Right ventricle myocardium superior (tissue), 1 donor: ENCODE results near the gene KLLN. TPM values are rescaled to one million over a fixed set of nuclear protein-coding genes. Genes with fewer than 3 reads are reported as not detected.
"Not testable (repeated sequence)": the region's sequence is repeated elsewhere in the genome, so short reads cannot be mapped to it uniquely, and the experiment has no call there.

Experiments
- ATAC-seq: fragments of 200-7000 bp; cut with Tn5 transposase; one replicate; pipeline ENCODE4 v1.9.1; 2020; ENCODE audit warnings: mild to moderate bottlenecking; ENCODE audit not compliant: poor library complexity
- DNase-seq: peaks from one replicate; pipeline ENCODE4 v3.0.0-alpha.2; 2020
- intact Hi-C: fragments of 100-400 bp; cut with DNase I; formaldehyde crosslinking; loops from one replicate; pipeline ENCODE4 v1.11.2; 2022
- total RNA-seq: library from RNA; stranded (reverse); fragmentation: NEBNext Ultra II Directional; extraction: Animal tissue kit (Norgen Biotek cat#: 25700); gene quantifications from one replicate; pipeline ENCODE4 v1.2.1, GENCODE V29; 2021
- donor health status: DM: no; HTN: yes; CAD: no; lungs with severe emphysema.

The KLLN gene
- total RNA-seq, 1 donor from 2014 or later = 0.30 TPM

DNA sequence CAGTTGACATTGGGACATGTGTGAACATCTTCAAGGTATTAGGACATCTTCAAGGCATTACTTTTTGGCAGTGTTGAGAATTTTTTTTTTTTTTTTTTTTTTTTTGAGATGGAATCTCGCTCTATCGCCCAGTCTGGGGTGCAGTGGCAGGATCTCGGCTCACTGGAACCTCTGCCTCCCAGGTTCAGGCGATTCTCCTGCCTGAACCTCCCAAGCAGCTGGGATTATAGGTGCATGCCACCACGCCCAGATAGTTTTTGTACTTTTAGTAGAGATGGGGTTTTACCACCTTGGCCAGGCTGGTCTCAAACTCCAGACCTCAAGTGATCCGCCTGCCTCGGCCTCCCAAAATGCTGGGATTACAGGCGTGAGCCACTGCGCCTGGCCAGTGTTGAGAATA is 5.8 kb upstream of the KLLN start:
- intact Hi-C loops = loop anchor here (10.0 kb wide), 1 partner anchor 46 kb away; no protein-coding TSS in a partner anchor
- not testable (repeated sequence) for ATAC-seq, DNase-seq

DNA sequence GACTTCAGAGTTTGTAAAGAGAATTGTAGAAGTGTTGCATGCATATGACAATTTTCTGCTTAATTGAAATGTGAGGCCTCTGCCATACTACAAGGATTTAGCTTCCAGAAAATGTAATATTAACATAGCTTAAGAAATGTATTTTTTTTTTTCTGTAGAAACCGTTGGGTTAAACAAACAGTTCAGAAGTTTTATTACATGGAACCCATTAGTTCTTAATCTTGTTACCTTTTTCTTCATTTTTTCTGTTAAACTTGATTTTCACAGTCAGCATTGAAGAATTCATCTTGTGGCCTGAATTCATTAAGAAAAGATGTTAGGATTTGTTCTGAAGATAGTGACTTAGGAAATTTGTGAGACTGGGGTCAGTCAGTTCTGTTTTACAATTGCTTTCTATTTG is 4.9 kb upstream of the KLLN start:
- ATAC-seq = no peak
- intact Hi-C loops = loop anchor here (10.0 kb wide), 1 partner anchor 47 kb away; no protein-coding TSS in a partner anchor
- DNase-seq = no peak

DNA sequence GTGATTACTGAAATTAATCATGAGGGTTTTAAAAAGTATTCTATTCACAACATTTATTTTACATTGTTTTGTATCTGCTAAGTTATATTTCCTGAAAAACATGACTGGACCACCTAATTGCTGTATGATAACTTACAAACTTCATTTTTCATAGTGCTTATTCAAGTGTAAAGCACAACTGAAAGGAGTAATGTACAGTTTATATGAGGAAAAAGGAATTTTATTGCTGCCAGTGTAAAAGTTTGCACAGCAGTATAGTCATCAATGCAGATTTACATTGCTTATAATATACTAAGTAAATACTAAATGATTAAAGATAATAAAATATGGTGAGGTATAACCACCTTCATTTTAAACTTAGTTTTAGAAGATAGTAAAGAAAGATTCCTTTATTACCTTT is 4.1 kb upstream of the KLLN start:
- intact Hi-C loops = loop anchor here (10.0 kb wide), 1 partner anchor 47 kb away; no protein-coding TSS in a partner anchor
- DNase-seq = no peak
- no peak for ATAC-seq

DNA sequence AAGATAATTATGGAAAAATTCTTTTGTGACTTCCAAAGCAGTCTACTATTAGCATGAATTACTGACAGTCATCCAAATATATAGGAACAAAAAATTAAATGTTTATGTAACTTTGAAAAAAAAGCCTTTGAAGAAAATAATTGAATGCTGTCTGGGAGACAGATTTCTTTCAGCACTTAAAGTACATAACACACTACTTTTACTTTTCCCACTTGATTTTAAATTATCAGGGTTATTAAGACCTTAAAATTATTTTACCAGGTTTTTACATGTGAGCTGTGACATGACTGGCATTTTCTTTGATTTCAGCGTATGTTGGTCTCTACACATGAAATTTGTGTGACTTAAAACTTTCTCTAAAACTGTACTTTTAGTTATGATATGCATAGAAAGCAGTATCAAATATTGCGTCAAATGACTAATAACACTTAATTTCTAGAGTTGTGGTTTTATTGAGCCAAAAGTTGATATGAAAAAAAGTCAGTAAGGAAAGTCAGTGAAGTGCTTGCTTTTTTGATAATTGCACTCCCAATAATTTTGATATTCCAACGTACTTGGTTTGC is 3.2 kb upstream of the KLLN start:
- ATAC-seq = no peak

DNA sequence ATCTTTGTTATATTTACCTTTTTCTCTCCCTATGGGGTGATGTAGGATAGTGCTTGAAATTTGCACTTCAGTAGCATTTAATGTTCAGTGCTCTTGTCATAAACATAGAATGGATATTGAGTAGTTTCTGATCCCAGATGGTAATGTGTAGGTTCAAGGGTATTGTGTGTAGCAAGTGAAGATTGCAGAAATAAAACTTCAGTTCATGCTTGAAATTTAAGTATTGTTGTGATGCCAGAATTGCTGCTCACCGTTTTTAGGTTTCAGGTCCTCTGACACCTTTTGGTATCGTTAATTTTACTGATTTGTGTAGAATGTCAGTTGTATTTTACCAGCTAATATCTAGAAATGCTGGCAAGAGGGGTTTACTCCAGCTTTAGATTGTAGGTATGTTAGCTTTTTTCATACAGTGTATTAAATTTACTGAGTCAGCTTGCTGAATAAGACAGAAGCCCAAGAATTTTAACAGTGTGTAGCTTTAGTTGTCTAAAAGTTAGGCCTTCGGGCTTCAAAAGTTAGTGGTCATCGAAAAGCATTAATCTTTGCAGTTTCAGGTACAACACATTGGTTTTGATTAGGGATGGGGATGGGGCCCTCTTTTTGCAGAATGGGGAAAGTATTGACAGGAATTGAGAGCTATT is 2.0 kb upstream of the KLLN start:
- ATAC-seq = no peak
- intact Hi-C loops = loop anchor here (10.0 kb wide), 1 partner anchor 49 kb away; no protein-coding TSS in a partner anchor
- no peak for DNase-seq

More for the DNA sequence above, 3.2 kb upstream of the KLLN start:
- intact Hi-C loops = loop anchor here (10.0 kb wide), 1 partner anchor 48 kb away; no protein-coding TSS in a partner anchor
- no peak for DNase-seq

DNA sequence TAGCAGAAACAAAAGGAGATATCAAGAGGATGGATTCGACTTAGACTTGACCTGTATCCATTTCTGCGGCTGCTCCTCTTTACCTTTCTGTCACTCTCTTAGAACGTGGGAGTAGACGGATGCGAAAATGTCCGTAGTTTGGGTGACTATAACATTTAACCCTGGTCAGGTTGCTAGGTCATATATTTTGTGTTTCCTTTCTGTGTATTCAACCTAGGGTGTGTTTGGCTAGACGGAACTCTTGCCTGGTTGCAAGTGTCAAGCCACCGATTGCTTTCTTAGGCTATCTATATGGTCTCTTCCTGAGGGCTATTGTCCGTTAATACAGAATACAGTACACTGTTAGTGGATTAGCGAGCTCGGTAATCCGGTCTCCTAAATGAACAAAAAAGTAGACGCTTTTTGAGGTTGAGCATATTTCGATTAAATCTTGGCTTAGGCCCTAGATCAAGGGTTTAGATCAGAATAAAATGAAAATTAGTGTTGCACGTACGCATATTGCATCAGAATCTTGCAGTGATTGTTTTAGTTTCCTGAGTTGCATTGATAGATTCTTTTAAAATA is 1.2 kb upstream of the KLLN start:
- ATAC-seq (no peak), DNase-seq (no peak)
- intact Hi-C loops = loop anchor here (5.0 to 10.0 kb wide), 5 partner anchors 50 to 688 kb away; no protein-coding TSS in a partner anchor

DNA sequence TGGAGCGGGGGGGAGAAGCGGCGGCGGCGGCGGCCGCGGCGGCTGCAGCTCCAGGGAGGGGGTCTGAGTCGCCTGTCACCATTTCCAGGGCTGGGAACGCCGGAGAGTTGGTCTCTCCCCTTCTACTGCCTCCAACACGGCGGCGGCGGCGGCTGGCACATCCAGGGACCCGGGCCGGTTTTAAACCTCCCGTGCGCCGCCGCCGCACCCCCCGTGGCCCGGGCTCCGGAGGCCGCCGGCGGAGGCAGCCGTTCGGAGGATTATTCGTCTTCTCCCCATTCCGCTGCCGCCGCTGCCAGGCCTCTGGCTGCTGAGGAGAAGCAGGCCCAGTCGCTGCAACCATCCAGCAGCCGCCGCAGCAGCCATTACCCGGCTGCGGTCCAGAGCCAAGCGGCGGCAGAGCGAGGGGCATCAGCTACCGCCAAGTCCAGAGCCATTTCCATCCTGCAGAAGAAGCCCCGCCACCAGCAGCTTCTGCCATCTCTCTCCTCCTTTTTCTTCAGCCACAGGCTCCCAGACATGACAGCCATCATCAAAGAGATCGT is 690 bp upstream of the KLLN start:
- intact Hi-C loops = loop anchor here (5.0 to 10.0 kb wide), 5 partner anchors 51 to 688 kb away; no protein-coding TSS in a partner anchor
- ATAC-seq = not testable (repeated sequence)
- peak; percentile 56 for DNase-seq

DNA sequence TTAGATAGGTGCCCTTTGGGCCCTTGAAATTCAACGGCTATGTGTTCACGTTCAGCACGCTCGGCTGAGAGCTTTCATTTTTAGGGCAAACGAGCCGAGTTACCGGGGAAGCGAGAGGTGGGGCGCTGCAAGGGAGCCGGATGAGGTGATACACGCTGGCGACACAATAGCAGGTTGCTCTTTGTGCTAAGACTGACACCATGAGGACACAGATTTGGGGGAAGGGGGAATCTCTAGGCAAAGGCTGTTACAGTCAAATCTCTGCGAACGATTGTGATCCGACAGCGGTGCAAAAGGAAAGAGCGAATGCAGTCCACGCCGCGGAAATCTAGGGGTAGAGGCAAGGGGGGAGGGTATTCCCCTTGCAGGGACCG is 667 bp downstream of the KLLN start:
- ATAC-seq (peak; percentile 0), DNase-seq (no peak)
- intact Hi-C loops = loop anchor here (5.0 to 10.0 kb wide), 5 partner anchors 52 to 690 kb away; no protein-coding TSS in a partner anchor

DNA sequence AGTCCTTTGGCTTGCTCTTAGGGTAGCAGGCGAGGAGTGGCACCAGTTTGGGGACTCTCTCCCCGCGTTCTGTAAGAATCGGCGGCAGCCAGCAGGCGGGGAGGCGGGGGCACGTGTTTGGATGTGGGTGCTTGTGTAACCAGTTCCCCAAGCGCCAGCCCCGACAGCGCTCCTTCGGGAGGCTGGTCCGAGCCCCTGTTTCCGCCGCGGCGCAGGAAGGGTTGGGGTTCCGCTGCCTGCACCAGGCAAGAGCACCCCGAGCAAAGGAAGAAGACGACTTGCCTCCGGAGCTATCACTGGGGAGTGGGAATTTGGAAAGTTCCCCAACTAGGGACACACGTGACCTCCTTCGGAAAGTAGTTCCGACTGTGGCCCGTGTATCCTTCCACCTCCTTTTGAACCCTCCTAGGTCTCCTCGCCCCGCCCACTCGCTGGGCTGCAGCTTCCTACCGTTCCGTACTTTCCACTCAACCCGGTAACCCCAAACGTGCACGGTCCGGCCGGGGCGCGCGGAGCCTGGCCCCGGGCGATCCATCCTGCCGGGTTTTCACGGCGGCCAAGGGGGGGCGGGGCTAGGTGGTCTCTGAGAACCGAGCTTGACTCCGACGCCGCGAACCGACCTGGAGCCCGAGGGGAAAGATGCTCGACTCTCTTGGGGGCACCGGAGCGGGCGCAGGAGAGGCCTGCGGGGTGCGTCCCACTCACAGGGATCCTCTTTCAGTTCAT is 1.2 kb downstream of the KLLN start:
- peak; percentile 89 for ATAC-seq
- intact Hi-C loops = loop anchor here (5.0 to 10.0 kb wide), 5 partner anchors 53 to 690 kb away; no protein-coding TSS in a partner anchor
- DNase-seq = peak; percentile 98

DNA sequence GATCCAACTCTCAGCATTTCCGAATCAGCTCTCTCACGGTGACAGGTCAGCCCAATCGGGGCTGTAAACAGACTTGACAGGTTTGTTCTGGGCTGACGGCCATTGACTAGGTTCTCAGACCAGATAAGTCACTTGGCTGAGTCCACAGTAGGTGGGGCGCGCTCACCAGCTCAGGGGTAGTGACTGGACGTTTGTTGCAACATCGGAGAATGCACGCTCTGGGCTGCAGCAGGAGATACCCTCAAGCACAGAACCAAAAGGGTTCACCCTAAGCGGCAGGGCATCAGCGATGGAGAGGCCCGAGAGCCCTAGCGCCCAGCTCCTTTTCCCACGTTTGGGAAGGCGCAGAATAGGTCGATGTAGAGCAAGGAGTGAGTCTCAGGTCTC is 1.8 kb downstream of the KLLN start:
- intact Hi-C loops = loop anchor here (5.0 to 10.0 kb wide), 5 partner anchors 53 to 691 kb away; no protein-coding TSS in a partner anchor

DNA sequence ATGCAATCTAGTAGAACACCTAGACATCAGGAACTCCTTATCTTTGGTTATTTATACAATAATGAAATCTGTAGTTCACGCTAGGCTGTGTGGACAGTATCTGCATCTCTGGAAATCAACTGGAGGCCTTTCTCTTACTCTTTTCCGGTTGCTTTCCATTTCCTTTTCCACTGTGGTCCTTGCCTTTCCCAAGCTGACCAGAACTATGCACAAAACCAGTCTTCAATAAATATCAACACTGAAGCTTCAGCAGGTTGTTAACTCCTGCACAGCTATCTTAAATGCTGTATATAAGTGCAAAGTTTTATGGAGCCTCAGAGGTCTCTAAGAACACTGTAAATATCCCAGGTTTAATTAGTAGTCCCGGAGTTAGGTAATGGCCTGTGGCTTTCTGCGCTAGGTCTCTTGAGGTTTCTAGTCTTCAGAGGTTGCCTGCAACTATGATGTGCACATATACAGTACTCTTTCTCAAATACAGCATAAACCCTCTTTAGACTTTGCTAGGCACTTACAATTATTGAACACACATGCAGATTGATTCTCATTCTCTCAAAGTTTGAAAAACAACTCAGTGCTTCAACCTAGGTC is 2.4 kb downstream of the KLLN start:
- DNase-seq (no peak), ATAC-seq (no peak)
- intact Hi-C loops = loop anchor here (5.0 to 10.0 kb wide), 5 partner anchors 54 to 691 kb away; no protein-coding TSS in a partner anchor

More for the DNA sequence above, 1.8 kb downstream of the KLLN start:
- peak; percentile 67 for ATAC-seq
- DNase-seq = peak; percentile 89

DNA sequence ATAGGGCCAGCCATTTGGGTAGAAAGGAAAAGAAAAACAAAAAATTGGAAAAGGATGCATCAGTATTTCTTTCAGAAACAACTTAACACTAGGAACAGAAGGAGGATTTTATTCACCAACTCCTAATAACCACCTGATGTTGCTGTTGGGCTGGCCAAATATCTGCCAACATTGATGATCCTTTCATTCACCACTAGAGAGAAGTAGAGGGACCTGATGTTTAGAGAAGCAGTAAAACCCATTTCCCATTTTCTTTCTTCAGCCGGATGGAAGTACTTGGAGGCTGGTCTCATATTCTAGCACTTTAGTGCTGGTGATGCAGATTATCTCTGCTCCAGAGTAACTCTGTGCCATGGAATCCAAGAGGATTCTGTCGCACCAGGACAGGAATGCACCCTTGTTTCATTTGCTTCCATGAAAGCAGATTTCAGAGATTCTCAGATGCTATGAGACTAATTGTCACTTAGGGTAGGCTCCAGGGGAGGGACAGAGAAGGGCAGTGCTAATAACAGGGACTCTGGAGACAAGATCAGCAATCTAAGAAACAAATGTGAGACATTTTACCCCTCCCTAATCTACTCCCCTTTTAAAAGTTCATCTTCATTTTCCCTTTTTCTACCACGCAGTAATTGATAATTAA is 3.1 kb downstream of the KLLN start:
- ATAC-seq (no peak), DNase-seq (no peak)
- intact Hi-C loops = loop anchor here (5.0 to 10.0 kb wide), 5 partner anchors 55 to 692 kb away; no protein-coding TSS in a partner anchor

DNA sequence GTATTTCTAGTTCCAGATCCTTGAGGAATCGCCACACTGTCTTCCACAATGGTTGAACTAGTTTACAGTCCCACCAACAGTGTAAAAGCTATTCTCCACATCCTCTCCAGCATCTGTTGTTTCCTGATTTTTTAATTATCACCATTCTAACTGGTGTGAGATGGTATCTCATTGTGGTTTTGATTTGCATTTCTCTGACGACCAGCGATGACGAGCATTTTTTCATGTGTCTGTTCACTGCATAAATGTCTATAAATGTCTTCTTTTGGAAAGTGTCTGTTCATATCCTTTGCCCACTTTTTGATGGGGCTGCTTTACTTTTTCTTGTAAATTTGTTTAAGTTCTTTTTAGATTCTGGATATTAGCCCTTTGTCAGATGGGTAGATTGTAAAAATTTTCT is 7.7 kb downstream of the KLLN start:
- ATAC-seq, DNase-seq, intact Hi-C loops: not testable (repeated sequence)

DNA sequence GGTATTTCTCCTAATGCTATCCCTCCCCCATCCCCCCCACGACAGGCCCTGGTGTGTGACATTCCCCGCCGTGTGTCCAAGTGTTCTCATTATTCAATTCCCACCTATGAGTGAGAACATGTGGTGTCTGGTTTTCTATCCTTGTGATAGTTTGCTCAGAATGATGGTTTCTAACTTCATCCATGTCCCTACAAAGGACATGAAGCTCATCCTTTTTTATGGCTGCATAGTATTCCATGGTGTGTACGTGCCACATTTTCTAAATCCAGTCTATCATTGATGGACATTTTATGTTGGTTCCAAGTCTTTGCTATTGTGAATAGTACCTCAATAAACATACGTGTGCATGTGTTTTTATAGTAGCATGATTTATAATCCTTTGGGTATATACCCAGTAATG is 8.1 kb downstream of the KLLN start:
- ATAC-seq, intact Hi-C loops, DNase-seq: not testable (repeated sequence)

DNA sequence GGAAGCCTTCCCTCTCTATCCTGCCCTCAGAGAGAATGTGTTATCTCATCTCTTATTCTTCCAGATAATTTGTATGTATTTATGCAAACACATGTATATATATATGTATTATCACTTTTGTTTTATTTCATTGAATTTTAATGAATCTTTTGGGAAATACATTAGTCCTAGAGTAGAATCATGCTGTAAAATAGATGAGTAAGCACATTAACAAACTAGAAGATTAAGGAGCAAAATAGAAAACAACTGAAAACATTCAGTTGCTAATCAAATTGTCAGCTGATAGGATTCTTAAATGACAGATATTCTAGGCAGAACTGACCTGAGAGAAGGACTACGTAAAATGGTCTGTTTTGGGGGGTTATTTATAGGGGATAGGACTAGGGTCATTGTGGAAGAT is 11.2 kb downstream of the KLLN start:
- intact Hi-C loops = no loop called here
- DNase-seq (no peak), ATAC-seq (no peak)

DNA sequence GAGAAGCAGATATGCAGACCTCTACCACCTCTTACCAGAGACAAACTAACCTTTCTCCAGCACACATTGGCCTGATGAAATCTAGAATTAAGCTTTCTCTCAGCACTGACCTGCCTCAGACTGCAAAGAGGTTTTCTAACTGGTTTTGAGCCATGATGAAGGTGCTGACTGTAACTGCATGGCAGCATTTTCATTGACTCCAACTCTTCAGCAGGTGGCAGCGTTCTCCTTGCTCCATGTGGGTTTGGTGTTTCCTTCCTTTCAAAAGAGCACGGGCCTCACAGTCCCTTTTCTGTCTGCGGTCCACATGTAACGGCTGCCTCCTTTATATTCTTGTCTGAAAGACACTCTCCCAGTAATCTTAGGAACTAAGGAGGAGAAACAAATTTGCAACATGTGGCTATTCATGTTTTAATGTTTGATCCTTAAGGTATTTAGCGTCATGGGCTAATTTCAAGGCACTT is 12.6 kb downstream of the KLLN start:
- ATAC-seq = peak; percentile 98
- peak; percentile 50 for DNase-seq
- intact Hi-C loops = no loop called here

DNA sequence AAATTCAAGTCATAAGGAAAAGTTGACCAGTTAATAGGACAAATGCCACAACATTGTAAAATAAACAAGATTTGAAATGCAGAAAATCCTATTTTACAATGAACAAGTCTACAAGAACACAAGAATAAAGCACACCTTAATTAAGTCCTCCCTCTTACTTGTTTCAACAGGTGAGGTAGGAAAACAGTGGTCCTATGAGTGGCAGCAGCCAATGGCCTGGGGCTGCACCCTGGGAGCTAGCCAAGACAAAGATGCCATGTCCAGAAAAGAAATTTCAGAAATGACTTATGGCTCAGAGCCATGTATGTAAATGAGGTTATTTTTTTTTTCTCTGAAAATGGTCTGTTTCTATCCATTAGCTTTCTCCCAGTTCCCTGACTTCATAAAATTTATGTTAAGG is 14.3 kb downstream of the KLLN start:
- intact Hi-C loops = loop anchor here (5.0 kb wide), 1 partner anchor 263 kb away; no protein-coding TSS in a partner anchor
- DNase-seq (no peak), ATAC-seq (no peak)
